Right lobe of liver (tissue), 6 donors: Measurements from ENCODE around the gene COX7C. TPM values are rescaled to one million over a fixed set of nuclear protein-coding genes. Genes with fewer than 3 reads are reported as not detected.
"Not testable (repeated sequence)": the region's sequence is repeated elsewhere in the genome, so short reads cannot be mapped to it uniquely, and the experiment has no call there.

Source experiments
- ATAC-seq, 4 donors: fragments of 200-7000 bp; cut with Tn5 transposase; one replicate each; pipeline ENCODE4 v1.9.1; 2020; ENCODE audit warnings: mild to moderate bottlenecking in 4 of 4, moderate library complexity in 4 of 4
- DNase-seq, 3 donors: peaks; one replicate each; pipeline ENCODE4 v3.0.0-alpha.2; 2020
- H3K27ac ChIP-seq, 3 donors: fragments of 200-600 bp; one replicate each; pipeline ENCODE4 v1.8.0; 2022
- H3K27me3 ChIP-seq, 2 donors: fragments of 200-600 bp; one replicate each; pipeline ENCODE4 v1.8.0; 2022
- H3K36me3 ChIP-seq, 4 donors: fragments of 200-600 bp; sonication (generic) in 1 of 4; one replicate each; pipeline versions ENCODE4 v1.5.1 to v1.8.0; 2017 to 2022; ENCODE audit warnings: control low read depth in 1 of 4
- H3K4me1 ChIP-seq, 4 donors: fragments of 200-600 bp; sonication (generic) in 1 of 4; one replicate each; pipeline versions ENCODE4 v1.5.1 to v1.8.0; 2017 to 2022; ENCODE audit warnings: control low read depth in 1 of 4
- H3K4me3 ChIP-seq, 3 donors: fragments of 200-600 bp; one replicate each; pipeline ENCODE4 v1.8.0; 2022
- H3K9me3 ChIP-seq, 4 donors: fragments of 200-600 bp; sonication (generic) in 1 of 4; one replicate each; pipeline versions ENCODE4 v1.5.1 to v1.8.0; 2017 to 2022; ENCODE audit warnings: control low read depth in 1 of 4
- CTCF ChIP-seq, 4 donors: fragments of 200-600 bp in 3 of 4; fragments of 450-650 bp in 1 of 4; IDR thresholded peaks; one replicate each; pipeline versions ENCODE4 v1.5.1 to v1.8.0; 2016 to 2022; ENCODE audit warnings: antibody characterized with exemption in 4 of 4, mild to moderate bottlenecking in 2 of 4
- POLR2A ChIP-seq: fragments of 450-650 bp; IDR thresholded peaks from one replicate; pipeline ENCODE4 v1.6.1; 2017; ENCODE audit warnings: antibody characterized with exemption, mild to moderate bottlenecking
- WGBS: methylation state at CpG from one replicate; pipeline ENCODE4 v1.1.6; 2018; ENCODE audit warnings: low coverage, low lambda C conversion rate; ENCODE audit not compliant: insufficient coverage; ENCODE audit errors: missing lambda C conversion rate; 5-methylcytosine and 5-hydroxymethylcytosine counted together
- intact Hi-C, 2 donors: fragments of 100-400 bp; cut with DNase I; formaldehyde crosslinking; loops; one replicate each; pipeline versions ENCODE4 v1.11.2 to v1.14.1; 2022
- long read RNA-seq: library from polyadenylated mRNA; unstranded; transcript quantifications from one replicate; pipeline ENCODE4 v2.0.0, GENCODE V29; 2019
- total RNA-seq, 6 experiments: library from RNA; depleted of rRNA in 2 of 6; stranded (reverse); fragments of >200 nt in 2 of 6; fragmentation: NEBNext Ultra II Directional in 3 of 6; extraction: Animal tissue kit (Norgen Biotek cat#: 25700) in 3 of 6; gene quantifications; one replicate each; pipeline versions ENCODE4 v1.1.0 to v1.2.4, GENCODE V29; 2016 to 2023
- donor health status: DM: no; HTN: yes; CAD: no.
- donor health status: DM: no; HTN: no; CAD: no.
- donor health status: DM: no; HTN: no; CAD: no.
- donor health status: DM: no; HTN: yes; CAD: no.
- donor health status: DM: no; HTN: yes; CAD: no.

COX7C gene
- 100 to 1,000 TPM; 308 to 507 (median 321) TPM for total RNA-seq
- long read RNA-seq, transcript COX7C-201 (3 exons, 666 nt), result major isoform, 288 of 310 reads
- long read RNA-seq, transcript COX7C-205 (3 exons, 369 nt), result minor isoform, 13 of 310 reads
- long read RNA-seq, partial matches to known transcripts, result 0 of 310 reads
- long read RNA-seq, other reads (novel, unspliced or antisense), result 9 of 310 reads

GRCh38 chr5:86617756-86618576 is at the start of gene COX7C:
COX7C (plus strand) TSS chr5:86617941; CDS start chr5:86618056, 115 bp downstream.
- Histone ChIP-seq H3K9me3 (no peaks in the 10 kb centered on the region), H3K4me1 (peaks cover 0 to 3% (median 0%) of the 10 kb centered on the region in 4 donors), H3K4me3 (peak within 1 kb of the TSS; percentile 75 to 90 (median 90)), H3K27ac (peak within 1 kb of the TSS; percentile 71 to 86 (median 72)), H3K36me3 (peaks cover 0 to 32% (median 11%) of the 10 kb centered on the region in 4 donors), H3K27me3 (no peaks in the 10 kb centered on the region)
- ATAC-seq, result peak; percentile 99
- intact Hi-C loops, result no loop called here
- peak; percentile 83 to 95 (median 87) for DNase-seq
- TF ChIP-seq CTCF (IDR thresholded peaks at IDR 0.05) (no peak), POLR2A (peak; percentile 86)
- under 1% methylated on average over 35 of the region's 41 CpGs for WGBS

- H3K36me3 ChIP-seq, intact Hi-C loops, H3K4me3 ChIP-seq, H3K27ac ChIP-seq, H3K9me3 ChIP-seq, H3K4me1 ChIP-seq, H3K27me3 ChIP-seq, ATAC-seq, DNase-seq: not testable (repeated sequence)
- WGBS, result 73% methylated on average over 9 of the region's 44 CpGs
Observed at GRCh38 chr5:86569522-86570426, 48.0 kb upstream of the COX7C start.

GRCh38 chr5:86570427-86571083 is 47.2 kb upstream of the COX7C start:
- H3K9me3 ChIP-seq, result no peaks in the 10 kb centered on the region
- intact Hi-C loops, result no loop called here
- TF ChIP-seq POLR2A, result no peak
- no peak for TF ChIP-seq CTCF (IDR thresholded peaks at IDR 0.05)
- peak in 1 of 4 donors; percentile 25 for ATAC-seq
- no peaks in the 10 kb centered on the region for H3K27me3 ChIP-seq
- no peaks in the 10 kb centered on the region for H3K36me3 ChIP-seq
- WGBS, result 69% methylated on average over 11 of the region's 20 CpGs
- no peak for DNase-seq
- no peak overlapping the region for H3K4me3 ChIP-seq
- no peaks in the 10 kb centered on the region for H3K4me1 ChIP-seq
- H3K27ac ChIP-seq, result no peak overlapping the region

- H3K27me3 ChIP-seq, intact Hi-C loops, H3K4me3 ChIP-seq, DNase-seq, H3K4me1 ChIP-seq, ATAC-seq, H3K27ac ChIP-seq, H3K36me3 ChIP-seq, H3K9me3 ChIP-seq: not testable (repeated sequence)
- WGBS, result 91% methylated on average over 9 of the region's 12 CpGs
Observed at GRCh38 chr5:86571109-86571508, 46.6 kb upstream of the COX7C start.

- ATAC-seq (no peak), DNase-seq (no peak)
- Histone ChIP-seq H3K27me3 (no peaks in the 10 kb centered on the region), H3K9me3 (no peaks in the 10 kb centered on the region), H3K36me3 (no peaks in the 10 kb centered on the region), H3K4me3 (no peak overlapping the region), H3K4me1 (no peaks in the 10 kb centered on the region), H3K27ac (no peak overlapping the region)
- 46% methylated on average over 3 of the region's 7 CpGs for WGBS
- TF ChIP-seq POLR2A (no peak), CTCF (IDR thresholded peaks at IDR 0.05) (no peak)
- intact Hi-C loops, result no loop called here
Observed at GRCh38 chr5:86572825-86573517, 44.8 kb upstream of the COX7C start.
